Activated CD8-positive, alpha-beta T cell treated with anti-CD3 and anti-CD28 coated beads, Interleukin-2, amount 10 ng/mL, durations not matched to agents 7 days and 5 days (primary cell): ENCODE data around the gene PEX6. TPM values are rescaled to one million over a fixed set of nuclear protein-coding genes. Genes with fewer than 3 reads are reported as not detected.
A peak's percentile ranks its signal among the peaks of the same experiment; 100 is the strongest.
"Not testable (repeated sequence)": the region's sequence is repeated elsewhere in the genome, so short reads cannot be mapped to it uniquely, and the experiment has no call there.

Experiments
- ATAC-seq: fragments of 150-1000 bp; cut with Tn5 transposase; one replicate; pipeline ENCODE4 v1.10.0; 2021; ENCODE audit warnings: moderate library complexity
- CTCF ChIA-PET: fragments of 350-600 bp; sonication (Branson Sonifier 250); formaldehyde crosslinking; loops from one replicate; lab custom pipeline; 2021; ENCODE audit warnings: antibody characterized with exemption; lab: Charles Lee
- POLR2A ChIA-PET: fragments of 350-600 bp; sonication (Branson Sonifier 250); formaldehyde crosslinking; loops from one replicate; lab custom pipeline; 2021; ENCODE audit warnings: antibody characterized with exemption; lab: Charles Lee
- DNase-seq: peaks from one replicate; pipeline ENCODE4 v3.0.0-alpha.2; 2020
- H3K27ac Mint-ChIP-seq: one replicate; pipeline ENCODE4 v1.8.0; 2021; ENCODE audit warnings: mild to moderate bottlenecking, mixed read lengths
- H3K27me3 Mint-ChIP-seq: one replicate; pipeline ENCODE4 v1.8.0; 2021; ENCODE audit warnings: low read depth, mixed read lengths
- H3K36me3 Mint-ChIP-seq: one replicate; pipeline ENCODE4 v1.8.0; 2021; ENCODE audit warnings: low read depth, mixed read lengths
- H3K4me1 Mint-ChIP-seq: one replicate; pipeline ENCODE4 v1.8.0; 2021; ENCODE audit warnings: low read depth, mixed read lengths
- H3K4me3 Mint-ChIP-seq: one replicate; pipeline ENCODE4 v1.8.0; 2021; ENCODE audit warnings: mild to moderate bottlenecking, mixed read lengths
- H3K9me3 Mint-ChIP-seq: one replicate; pipeline ENCODE4 v1.8.0; 2022; ENCODE audit warnings: mixed read lengths; ENCODE audit not compliant: insufficient read depth
- total RNA-seq, 2 experiments: library from RNA; stranded (reverse); gene quantifications; one replicate each; pipeline ENCODE4 v1.2.3, GENCODE V29; 2021

PEX6 gene
- total RNA-seq, 2 experiments from 2014 or later = 11.1 to 12.0 TPM

DNA sequence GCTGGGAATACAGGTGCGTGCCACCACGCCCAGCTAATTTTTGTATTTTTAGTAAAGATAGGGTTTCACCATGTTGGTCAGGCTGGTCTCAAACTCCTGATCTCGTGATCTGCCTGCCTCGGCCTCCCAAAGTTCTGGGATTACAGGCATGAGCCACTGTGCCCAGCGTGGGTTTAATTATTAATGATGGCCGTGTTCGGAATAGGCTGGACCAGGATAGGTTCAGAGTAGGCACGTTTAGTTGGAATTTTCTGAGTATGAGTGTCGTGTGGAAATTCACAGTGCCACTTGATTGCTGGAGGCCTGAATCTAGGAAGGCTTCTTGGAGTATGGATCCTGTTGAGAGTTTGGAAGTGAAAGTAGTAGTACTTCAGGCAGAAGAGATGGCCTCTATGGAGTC is 19.2 kb upstream of the PEX6 start:
- H3K4me3 Mint-ChIP-seq, ATAC-seq, H3K27me3 Mint-ChIP-seq, DNase-seq, H3K9me3 Mint-ChIP-seq, H3K4me1 Mint-ChIP-seq, POLR2A ChIA-PET, H3K36me3 Mint-ChIP-seq, H3K27ac Mint-ChIP-seq: not testable (repeated sequence)
- CTCF ChIA-PET = interaction anchor here (2.0 kb wide), 1 partner anchor 23 kb away, joined by 4 read pairs; the partner anchor contains the start of gene RRP36

DNA sequence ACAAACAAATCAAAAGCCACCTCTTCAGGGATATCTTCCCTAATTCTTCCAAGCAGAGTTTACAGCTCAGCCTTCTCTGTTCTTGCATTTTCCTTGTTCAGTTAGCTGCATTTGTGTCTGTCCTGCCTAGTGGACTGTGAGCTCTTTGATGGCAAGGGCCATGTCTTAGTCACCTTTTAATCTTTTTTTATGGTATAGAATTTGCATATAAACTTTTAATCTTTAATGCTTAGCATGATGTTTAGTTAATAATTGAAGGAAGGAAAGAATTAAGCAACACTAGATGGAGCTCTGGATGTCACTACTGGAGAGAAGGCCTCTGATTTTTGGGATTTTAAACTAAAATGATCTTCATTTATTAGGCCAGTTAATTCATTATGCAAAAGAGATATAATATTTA is 17.5 kb upstream of the PEX6 start:
- Mint-ChIP-seq H3K4me3 (no peak overlapping the region), H3K27me3 (no peaks in the 10 kb centered on the region), H3K36me3 (peaks cover 11% of the 10 kb centered on the region), H3K4me1 (no peaks in the 10 kb centered on the region), H3K27ac (no peak overlapping the region), H3K9me3 (no peaks in the 10 kb centered on the region)
- ChIA-PET CTCF (interaction anchor here (1.1 to 1.4 kb wide), 2 partner anchors 9 to 18 kb away, joined by 3 to 7 read pairs; partner anchors contain the start of gene KLHDC3), POLR2A (interaction anchor here (1.5 kb wide), 1 partner anchor 18 kb away, joined by 4 read pairs; the partner anchor contains the start of gene PEX6)
- ATAC-seq (no peak), DNase-seq (no peak)

DNA sequence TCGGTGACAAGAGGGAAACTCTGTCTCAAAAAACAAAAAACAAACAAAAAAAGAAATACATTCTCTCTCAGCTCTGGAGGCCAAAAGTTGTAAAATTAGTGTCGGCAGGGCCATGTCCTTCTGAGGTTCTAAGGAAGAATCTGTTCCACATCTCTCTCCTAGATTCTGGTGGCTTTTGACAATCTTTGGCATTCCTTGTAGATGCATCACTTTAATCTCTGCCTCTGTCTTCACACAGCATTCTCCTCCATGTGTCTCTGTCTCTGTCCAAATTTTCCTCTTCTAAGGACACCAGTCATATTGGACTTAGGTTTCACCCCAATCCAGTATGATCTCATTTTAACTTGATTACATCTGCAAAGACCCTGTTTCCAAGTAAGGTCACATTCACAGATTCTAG is 14.5 kb upstream of the PEX6 start:
- ChIA-PET CTCF (interaction anchor here (0.7 kb wide), 1 partner anchor 67 kb away, joined by 3 read pairs; no protein-coding TSS in a partner anchor), POLR2A (no interaction called here)
- no peak overlapping the region for H3K4me3 Mint-ChIP-seq
- no peaks in the 10 kb centered on the region for H3K4me1 Mint-ChIP-seq
- no peak overlapping the region for H3K27ac Mint-ChIP-seq
- no peaks in the 10 kb centered on the region for H3K9me3 Mint-ChIP-seq
- peaks cover 35% of the 10 kb centered on the region for H3K36me3 Mint-ChIP-seq
- no peak for DNase-seq
- ATAC-seq = no peak
- H3K27me3 Mint-ChIP-seq = no peaks in the 10 kb centered on the region

DNA sequence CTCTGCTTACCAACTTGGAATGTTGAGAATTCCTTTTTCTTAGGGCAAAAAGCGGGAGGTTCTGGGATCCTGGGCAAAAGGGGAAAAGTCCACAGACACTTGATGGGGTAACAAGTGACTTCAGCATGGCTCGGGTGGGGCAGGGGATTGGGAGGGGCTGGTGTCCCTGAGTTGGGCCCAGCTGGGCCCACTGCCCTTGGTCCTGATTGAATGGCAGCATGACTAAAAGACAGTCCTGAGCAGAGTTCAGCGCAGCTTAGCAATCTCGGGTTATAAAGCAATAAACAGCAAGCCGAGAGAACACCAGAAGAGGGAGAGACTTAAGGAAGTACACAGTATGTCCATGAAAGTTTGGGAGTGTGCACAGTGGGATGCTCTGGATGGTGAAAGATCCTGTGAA is 10.9 kb upstream of the PEX6 start:
- peaks cover 45% of the 10 kb centered on the region for H3K36me3 Mint-ChIP-seq
- no peak overlapping the region for H3K27ac Mint-ChIP-seq
- POLR2A ChIA-PET = no interaction called here
- CTCF ChIA-PET = no interaction called here
- no peaks in the 10 kb centered on the region for H3K9me3 Mint-ChIP-seq
- H3K4me1 Mint-ChIP-seq = peaks cover 28% of the 10 kb centered on the region
- H3K4me3 Mint-ChIP-seq = no peak overlapping the region
- no peaks in the 10 kb centered on the region for H3K27me3 Mint-ChIP-seq
- no peak for DNase-seq
- ATAC-seq = no peak

DNA sequence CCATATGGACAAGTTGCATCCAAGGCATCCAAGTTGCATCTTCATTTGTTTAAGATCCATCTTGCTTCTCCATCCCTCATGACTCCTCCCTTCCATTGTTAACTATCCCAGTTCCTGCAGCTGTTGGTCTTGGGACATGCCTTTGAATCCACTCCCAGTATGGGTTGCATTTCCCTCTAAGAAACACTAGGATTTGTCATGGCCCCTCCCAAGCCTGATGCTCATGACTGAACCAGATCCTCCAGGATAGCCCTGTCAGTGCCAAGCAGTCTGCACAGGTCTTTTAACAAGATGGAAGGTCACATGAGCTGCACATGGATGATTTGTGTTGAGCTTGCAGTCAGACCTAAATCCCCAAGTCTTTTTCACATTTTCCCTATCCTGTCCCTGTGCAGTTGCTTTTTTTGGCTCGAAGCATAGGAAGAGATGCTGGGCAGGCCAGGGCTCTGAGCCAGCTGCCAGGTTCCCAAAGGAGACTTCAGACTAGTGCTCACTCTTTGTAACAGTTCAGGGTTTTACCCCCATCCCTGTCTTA is 9.6 kb upstream of the PEX6 start:
- Mint-ChIP-seq H3K27me3 (no peaks in the 10 kb centered on the region), H3K4me1 (peaks cover 34% of the 10 kb centered on the region), H3K27ac (no peak overlapping the region), H3K9me3 (no peaks in the 10 kb centered on the region), H3K36me3 (peaks cover 44% of the 10 kb centered on the region), H3K4me3 (no peak overlapping the region)
- DNase-seq (no peak), ATAC-seq (no peak)
- ChIA-PET CTCF (interaction anchor here (1.2 to 1.5 kb wide), 3 partner anchors 8 to 21 kb away, joined by 4 to 7 read pairs (median 4); no protein-coding TSS in a partner anchor), POLR2A (interaction anchor here (2.0 kb wide), 1 partner anchor 9 kb away, joined by 11 read pairs; the partner anchor contains the start of gene PEX6)

DNA sequence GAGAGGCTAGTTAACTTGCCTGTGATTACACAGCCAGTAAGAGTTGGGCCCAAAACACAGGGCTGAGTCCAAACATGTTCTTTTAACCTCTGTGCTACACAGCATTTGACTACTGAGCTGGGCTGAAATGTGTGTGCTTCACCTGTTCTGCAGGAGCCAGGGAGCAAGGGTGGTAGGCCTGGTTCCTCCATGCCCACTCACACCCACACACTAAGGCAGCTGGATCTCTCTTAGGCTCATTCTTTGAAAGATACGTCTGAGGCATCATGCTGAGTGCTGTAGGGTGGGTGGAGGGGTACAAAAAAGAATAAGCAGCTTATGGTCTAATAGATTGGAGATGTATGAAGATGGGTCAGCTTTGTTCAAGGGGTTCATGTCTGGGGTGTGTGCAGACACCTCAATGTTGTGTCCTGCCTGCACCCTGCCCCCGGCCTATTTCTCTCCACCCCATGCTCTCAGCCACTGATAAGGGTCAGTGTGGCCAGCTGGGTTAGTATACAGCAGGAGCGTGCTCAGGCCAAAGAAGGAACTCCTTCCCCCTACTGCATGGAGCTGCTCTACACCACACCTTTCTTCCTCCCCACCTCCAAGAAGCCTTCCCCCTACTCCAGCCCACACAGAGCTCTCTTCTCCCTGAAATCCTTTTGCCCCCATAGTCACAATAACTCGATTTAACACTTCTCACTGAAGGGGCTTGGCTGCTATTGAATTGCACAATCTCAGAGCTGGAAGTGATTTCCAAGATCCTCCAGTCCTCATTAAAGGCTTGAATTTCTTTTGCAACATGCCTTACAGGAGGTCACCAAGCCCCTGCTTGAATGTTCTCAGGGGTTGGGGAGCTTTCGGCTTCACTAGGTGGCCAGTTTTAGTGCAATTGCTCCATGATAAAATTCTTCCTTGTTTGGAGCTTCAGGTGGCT is 8.8 kb upstream of the PEX6 start:
- ATAC-seq = no peak
- CTCF ChIA-PET = interaction anchor here (1.2 to 1.5 kb wide), 3 partner anchors 9 to 22 kb away, joined by 4 to 7 read pairs (median 4); no protein-coding TSS in a partner anchor
- Mint-ChIP-seq H3K36me3 (peaks cover 41% of the 10 kb centered on the region), H3K4me3 (no peak overlapping the region), H3K9me3 (no peaks in the 10 kb centered on the region), H3K27ac (no peak overlapping the region), H3K4me1 (peaks cover 34% of the 10 kb centered on the region), H3K27me3 (no peaks in the 10 kb centered on the region)
- no peak for DNase-seq
- POLR2A ChIA-PET = interaction anchor here (2.0 kb wide), 1 partner anchor 9 kb away, joined by 11 read pairs; the partner anchor contains the start of gene PEX6

DNA sequence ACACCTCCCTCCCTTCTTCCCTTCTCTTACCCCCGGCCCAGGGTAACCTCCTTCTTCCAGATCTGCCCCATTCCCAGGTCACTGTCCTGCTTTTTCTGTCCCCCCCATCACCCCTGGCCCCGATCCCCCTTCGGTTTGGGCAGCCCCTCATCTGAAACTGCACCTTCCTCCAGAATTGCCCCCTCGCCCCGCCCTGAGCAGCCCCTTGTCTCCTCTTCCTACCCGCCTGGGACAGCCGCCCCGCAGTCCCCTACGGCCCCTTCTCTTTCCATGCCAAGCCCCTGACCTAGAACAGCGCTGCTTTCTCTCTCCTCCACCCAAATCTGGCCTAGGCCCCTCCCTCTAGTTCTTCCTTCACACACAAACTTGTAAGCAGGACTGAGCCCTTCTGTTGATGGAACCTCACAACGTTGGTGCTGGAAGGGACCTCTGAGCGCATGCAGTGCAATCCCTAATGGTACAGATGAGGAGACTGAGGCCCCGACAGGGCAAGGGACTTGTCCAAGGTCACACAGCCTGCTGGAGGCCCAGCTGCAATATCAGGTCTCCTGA is 6.0 kb upstream of the PEX6 start:
- POLR2A ChIA-PET = interaction anchor here (0.8 to 3.9 kb wide), 8 partner anchors 10 to 73 kb away, joined by 3 to 27 read pairs (median 7); partner anchors contain the start of genes CNPY3, KLHDC3 and MEA1
- Mint-ChIP-seq H3K9me3 (no peaks in the 10 kb centered on the region), H3K27me3 (no peaks in the 10 kb centered on the region), H3K36me3 (peaks cover 25% of the 10 kb centered on the region), H3K4me1 (peaks cover 43% of the 10 kb centered on the region), H3K4me3 (peak overlapping the region; percentile 88), H3K27ac (peak overlapping the region; percentile 85)
- no peak for ATAC-seq
- DNase-seq = peak; percentile 33
- CTCF ChIA-PET = interaction anchor here (1.0 to 4.0 kb wide), 4 partner anchors 20 to 158 kb away, joined by 3 to 16 read pairs (median 4); partner anchors contain the start of gene CUL7

DNA sequence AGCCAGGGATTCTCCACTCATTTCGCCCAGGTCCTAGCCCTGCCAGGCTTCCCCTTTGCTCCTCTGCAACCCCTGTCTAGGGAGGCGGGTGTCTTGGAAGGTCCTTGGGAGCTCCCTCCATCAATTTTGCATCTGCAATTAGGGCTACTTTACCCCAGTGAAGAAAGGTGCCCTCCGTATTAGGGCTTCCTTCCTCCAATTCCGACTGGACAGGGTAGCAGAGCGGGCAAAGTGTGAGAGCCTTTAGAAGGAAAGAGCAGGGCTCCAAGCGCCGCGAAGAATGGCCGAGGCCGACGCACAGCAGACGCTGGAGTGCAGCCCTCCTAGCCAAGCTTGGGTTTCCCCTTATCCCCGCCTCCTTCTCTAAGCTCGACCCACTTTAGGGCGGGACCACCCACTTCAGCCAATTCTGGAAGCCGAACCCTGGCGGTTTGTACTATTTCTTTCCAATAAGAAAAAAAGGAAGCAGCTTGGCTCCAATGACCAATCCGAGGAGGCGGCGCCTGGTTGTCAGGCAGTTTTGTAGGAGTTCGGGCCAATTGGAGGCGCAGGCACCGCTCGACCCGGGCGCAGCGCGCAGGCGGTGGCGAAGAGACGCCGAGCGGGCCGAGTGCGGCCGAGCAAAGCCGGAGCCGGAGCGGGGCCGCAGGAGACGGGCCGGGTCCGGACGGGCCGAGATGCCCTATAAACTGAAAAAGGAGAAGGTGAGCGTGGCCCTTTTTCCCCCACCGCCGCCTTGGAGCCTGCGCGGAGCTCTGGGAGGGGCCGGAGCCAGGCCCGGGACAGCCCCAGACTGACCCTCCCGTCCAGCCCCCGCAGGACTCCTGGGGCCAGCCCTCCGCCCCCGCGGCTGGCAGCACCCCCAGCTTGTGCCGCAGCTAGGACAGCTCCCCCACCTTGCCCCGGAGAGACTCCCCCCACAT is 5.3 kb upstream of the PEX6 start, which contains the start of gene PPP2R5D:
Gene PPP2R5D (plus strand): TSS at position 570 of the 923 bp plus-strand sequence. CDS start 108 bp downstream, at position 678.
- ATAC-seq (peak; percentile 96), DNase-seq (peak; percentile 99)
- Mint-ChIP-seq H3K4me3 (peak within 1 kb of the TSS; percentile 88), H3K36me3 (peaks cover 20% of the 10 kb centered on the region), H3K4me1 (peaks cover 51% of the 10 kb centered on the region), H3K27me3 (no peaks in the 10 kb centered on the region), H3K27ac (peak within 1 kb of the TSS; percentile 90), H3K9me3 (no peaks in the 10 kb centered on the region)
- CTCF ChIA-PET = interaction anchor here (0.7 to 4.0 kb wide), 10 partner anchors 20 to 322 kb away, joined by 3 to 16 read pairs (median 4); partner anchors contain the start of genes CNPY3 and CUL7
- POLR2A ChIA-PET = interaction anchor here (0.6 to 3.9 kb wide), 16 partner anchors 9 to 396 kb away, joined by 3 to 27 read pairs (median 4); partner anchors contain the start of genes BICRAL, CNPY3, CUL7 and KLHDC3

DNA sequence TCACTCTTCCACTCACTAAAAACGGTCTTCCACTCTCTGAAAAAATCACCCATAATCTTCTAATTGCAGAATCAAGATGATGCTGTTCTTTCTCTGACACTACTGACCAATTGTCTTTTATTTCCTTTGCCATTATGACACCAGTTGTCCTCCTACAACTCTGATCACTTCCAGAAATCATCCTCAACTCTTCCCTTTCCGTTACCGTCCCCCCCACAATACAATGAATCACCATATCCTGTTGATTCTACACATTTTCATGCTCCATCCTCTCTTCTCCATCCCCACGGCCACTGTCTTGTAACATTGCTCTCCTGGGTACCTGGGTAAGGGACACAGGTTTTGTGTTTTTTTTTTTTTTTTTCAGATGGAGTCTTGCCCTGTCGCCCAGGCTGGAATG is 2.9 kb upstream of the PEX6 start:
- POLR2A ChIA-PET = no interaction called here
- CTCF ChIA-PET = interaction anchor here (1.3 kb wide), 1 partner anchor 32 kb away, joined by 3 read pairs; the partner anchor contains the start of genes KLHDC3 and MEA1
- Mint-ChIP-seq H3K9me3 (no peaks in the 10 kb centered on the region), H3K36me3 (peaks cover 22% of the 10 kb centered on the region), H3K4me3 (no peak overlapping the region), H3K27ac (no peak overlapping the region), H3K27me3 (no peaks in the 10 kb centered on the region), H3K4me1 (peaks cover 47% of the 10 kb centered on the region)
- DNase-seq (no peak), ATAC-seq (no peak)

DNA sequence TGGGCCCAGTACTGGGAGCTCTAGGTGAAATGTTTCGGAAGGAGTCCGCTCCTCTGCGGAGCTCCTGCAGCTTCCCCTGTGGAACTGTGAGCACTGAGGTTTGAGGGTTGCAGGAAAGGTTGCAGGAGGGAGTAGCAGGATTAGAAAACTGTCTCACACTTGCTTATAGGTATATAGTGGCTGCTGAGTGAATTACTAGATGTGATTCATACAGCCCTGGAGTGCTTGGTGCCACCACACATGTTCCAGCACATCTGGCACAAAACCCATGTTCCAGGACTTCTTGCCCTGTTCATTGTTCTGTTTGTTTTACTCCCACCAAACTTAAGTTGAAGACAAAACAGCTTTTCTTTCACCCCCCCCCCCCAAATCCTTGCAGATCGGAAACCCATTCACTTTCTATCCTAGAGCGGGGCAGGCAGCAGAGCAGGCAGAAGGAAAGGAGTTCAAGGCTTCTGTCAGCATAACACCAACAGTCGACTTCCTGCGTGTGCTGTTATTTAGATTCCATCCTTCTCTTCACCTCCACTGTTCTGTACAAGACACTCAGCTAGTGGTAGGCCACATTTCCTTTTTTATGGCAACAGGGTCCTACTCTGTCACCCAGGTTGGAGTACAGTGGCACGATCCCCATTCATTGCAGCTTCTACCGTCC is 669 bp upstream of the PEX6 start:
- Mint-ChIP-seq H3K36me3 (peaks cover 15% of the 10 kb centered on the region), H3K27ac (peak overlapping the region; percentile 94), H3K4me1 (peaks cover 40% of the 10 kb centered on the region), H3K9me3 (no peaks in the 10 kb centered on the region), H3K27me3 (no peaks in the 10 kb centered on the region), H3K4me3 (peak overlapping the region; percentile 76)
- POLR2A ChIA-PET = interaction anchor here (0.8 to 3.5 kb wide), 17 partner anchors 8 to 650 kb away, joined by 3 to 46 read pairs (median 6); partner anchors contain the start of genes CNPY3, CUL7, GNMT and GTPBP2
- CTCF ChIA-PET = interaction anchor here (0.6 to 2.1 kb wide), 5 partner anchors 42 to 193 kb away, joined by 3 to 11 read pairs (median 6); partner anchors contain the start of genes CNPY3 and RRP36
- DNase-seq = peak; percentile 31
- peak; percentile 15 for ATAC-seq
